NOMO-1 treated with dmso at 0.1 percent for 144 hours (cell line): ENCODE results near the gene EFCAB12.

ENCODE experiments used
- DNase-seq: peaks from one replicate; lab custom pipeline; 2025; ENCODE audit not compliant: unreplicated experiment; lab: John Stamatoyannopoulos, UW

EFCAB12 gene

GRCh38 chr3:129428376-129429079 lies at the start of gene EFCAB12:
Gene EFCAB12 (minus strand): TSS chr3:129428636. CDS start chr3:129428488, 148 bp downstream.
- DNase-seq: no peak

- DNase-seq: no peak
Observed at GRCh38 chr3:129476586-129476985, 48.1 kb upstream of the EFCAB12 start.

GRCh38 chr3:129475863-129476262 lies 47.4 kb upstream of the EFCAB12 start:
- no peak for DNase-seq

GRCh38 chr3:129474984-129475804 lies 46.8 kb upstream of the EFCAB12 start:
- no peak for DNase-seq

GRCh38 chr3:129473769-129474152 lies 45.3 kb upstream of the EFCAB12 start:
- no peak for DNase-seq

- DNase-seq: no peak
Observed at GRCh38 chr3:129473067-129473768, 44.8 kb upstream of the EFCAB12 start.

GRCh38 chr3:129470861-129471260 lies 42.4 kb upstream of the EFCAB12 start:
- DNase-seq: no peak

GRCh38 chr3:129469026-129469425 lies 40.6 kb upstream of the EFCAB12 start:
- DNase-seq: no peak

- no peak for DNase-seq
Observed at GRCh38 chr3:129467932-129468331, 39.5 kb upstream of the EFCAB12 start.

- no peak for DNase-seq
Observed at GRCh38 chr3:129463716-129464115, 35.3 kb upstream of the EFCAB12 start.

- DNase-seq: no peak
Observed at GRCh38 chr3:129463094-129463493, 34.7 kb upstream of the EFCAB12 start.

- DNase-seq: no peak
Observed at GRCh38 chr3:129462361-129462968, 34.0 kb upstream of the EFCAB12 start.

GRCh38 chr3:129461461-129462146 lies 33.2 kb upstream of the EFCAB12 start:
- no peak for DNase-seq

GRCh38 chr3:129461022-129461421 lies 32.6 kb upstream of the EFCAB12 start:
- DNase-seq: no peak

GRCh38 chr3:129460572-129460971 lies 32.1 kb upstream of the EFCAB12 start:
- DNase-seq: no peak

GRCh38 chr3:129460155-129460554 lies 31.7 kb upstream of the EFCAB12 start:
- no peak for DNase-seq

- no peak for DNase-seq
Observed at GRCh38 chr3:129453732-129454131, 25.3 kb upstream of the EFCAB12 start.

- DNase-seq: no peak
Observed at GRCh38 chr3:129449279-129450115, 21.1 kb upstream of the EFCAB12 start.

GRCh38 chr3:129448186-129448895 lies 19.9 kb upstream of the EFCAB12 start:
- no peak for DNase-seq
